SU-DHL-6 (cell line): ENCODE measurements around the gene TTBK2.

ENCODE experiments used
- EZH2phosphoT487 ChIP-seq: fragments of 200-600 bp; sonication (generic), shearing (Covaris generic); conservative IDR thresholded peaks from 2 replicates; pipeline ENCODE4 v1.6.1; 2018; ENCODE audit warnings: mild to moderate bottlenecking, antibody characterized with exemption, low read length, moderate library complexity, mixed read lengths
- TF ChIP-seq, protein P1 (sequence below): fragments of 200-600 bp; sonication (generic); IDR thresholded peaks from one replicate; pipeline ENCODE4 v1.5.1; 2017; ENCODE audit warnings: antibody characterized with exemption, mild to moderate bottlenecking, low read length, moderate library complexity; ENCODE audit not compliant: insufficient read depth, poor library complexity, severe bottlenecking

DNA sequence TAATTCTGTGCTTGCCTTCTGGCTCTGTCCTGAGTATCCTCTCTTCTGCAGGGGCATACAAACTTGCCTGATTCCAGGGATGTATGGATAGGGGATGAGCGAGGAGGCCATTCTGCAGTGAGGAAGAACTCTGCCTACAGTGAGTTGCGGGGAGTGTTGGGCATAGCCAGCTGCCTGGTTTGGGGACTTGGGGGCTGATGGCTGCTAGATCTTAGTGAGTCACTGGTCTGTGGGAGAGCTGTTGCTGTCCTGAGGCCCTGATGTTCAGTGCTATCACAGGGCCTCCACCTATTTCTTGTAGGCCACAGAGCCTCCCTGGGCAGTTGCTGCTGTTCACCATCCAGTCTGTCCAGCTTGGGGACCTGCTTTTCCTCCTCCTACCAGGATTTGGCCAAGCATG is 204.0 kb downstream of the TTBK2 start:
- TF ChIP-seq, protein P1, sequence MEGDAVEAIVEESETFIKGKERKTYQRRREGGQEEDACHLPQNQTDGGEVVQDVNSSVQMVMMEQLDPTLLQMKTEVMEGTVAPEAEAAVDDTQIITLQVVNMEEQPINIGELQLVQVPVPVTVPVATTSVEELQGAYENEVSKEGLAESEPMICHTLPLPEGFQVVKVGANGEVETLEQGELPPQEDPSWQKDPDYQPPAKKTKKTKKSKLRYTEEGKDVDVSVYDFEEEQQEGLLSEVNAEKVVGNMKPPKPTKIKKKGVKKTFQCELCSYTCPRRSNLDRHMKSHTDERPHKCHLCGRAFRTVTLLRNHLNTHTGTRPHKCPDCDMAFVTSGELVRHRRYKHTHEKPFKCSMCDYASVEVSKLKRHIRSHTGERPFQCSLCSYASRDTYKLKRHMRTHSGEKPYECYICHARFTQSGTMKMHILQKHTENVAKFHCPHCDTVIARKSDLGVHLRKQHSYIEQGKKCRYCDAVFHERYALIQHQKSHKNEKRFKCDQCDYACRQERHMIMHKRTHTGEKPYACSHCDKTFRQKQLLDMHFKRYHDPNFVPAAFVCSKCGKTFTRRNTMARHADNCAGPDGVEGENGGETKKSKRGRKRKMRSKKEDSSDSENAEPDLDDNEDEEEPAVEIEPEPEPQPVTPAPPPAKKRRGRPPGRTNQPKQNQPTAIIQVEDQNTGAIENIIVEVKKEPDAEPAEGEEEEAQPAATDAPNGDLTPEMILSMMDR, result no peak
- no peak for TF ChIP-seq EZH2phosphoT487
